HG03442 (cell line): ENCODE measurements around the gene GALNT16.

Experiments used
- ATAC-seq: cut with Tn5 transposase; IDR thresholded peaks from one replicate; pipeline ENCODE4 v1.9.1; 2021; ENCODE audit warnings: mild to moderate bottlenecking, moderate library complexity; ENCODE audit not compliant: unreplicated experiment

GALNT16 gene

DNA sequence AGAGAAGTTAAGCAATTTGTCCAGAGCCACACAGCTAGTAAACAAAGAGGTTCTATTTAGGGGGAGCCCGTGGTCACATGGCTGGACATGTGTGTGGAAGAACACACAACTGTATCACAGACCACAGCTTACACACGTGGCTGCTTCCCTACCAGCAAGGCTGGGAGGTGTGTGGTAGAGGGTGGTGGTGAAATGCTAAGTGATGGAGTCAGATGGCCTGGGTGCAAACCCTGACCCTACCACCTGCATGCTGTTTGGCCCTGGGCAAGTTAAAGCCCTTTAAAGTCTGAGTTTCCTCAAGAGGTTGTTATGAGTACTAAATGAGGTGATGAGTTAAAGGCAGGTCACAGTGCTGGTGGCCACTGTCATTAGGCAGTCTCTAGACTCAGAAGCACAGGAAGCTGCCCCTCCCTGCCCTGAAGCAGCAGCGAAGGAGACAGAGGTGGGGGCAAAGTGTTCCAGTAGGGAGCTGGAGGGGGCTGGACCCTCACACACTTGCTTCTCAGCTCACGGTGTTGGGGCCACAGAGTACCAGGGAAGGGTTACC lies 73.9 kb downstream of the GALNT16 start:
- ATAC-seq: no peak

- ATAC-seq: no peak
These were observed 74.6 kb downstream of the GALNT16 start for GRCh38 chr14:69334576-69334975.

GRCh38 chr14:69335371-69335771 lies 75.4 kb downstream of the GALNT16 start:
- no peak for ATAC-seq

GRCh38 chr14:69337984-69338383 lies 78.0 kb downstream of the GALNT16 start:
- ATAC-seq: no peak

DNA sequence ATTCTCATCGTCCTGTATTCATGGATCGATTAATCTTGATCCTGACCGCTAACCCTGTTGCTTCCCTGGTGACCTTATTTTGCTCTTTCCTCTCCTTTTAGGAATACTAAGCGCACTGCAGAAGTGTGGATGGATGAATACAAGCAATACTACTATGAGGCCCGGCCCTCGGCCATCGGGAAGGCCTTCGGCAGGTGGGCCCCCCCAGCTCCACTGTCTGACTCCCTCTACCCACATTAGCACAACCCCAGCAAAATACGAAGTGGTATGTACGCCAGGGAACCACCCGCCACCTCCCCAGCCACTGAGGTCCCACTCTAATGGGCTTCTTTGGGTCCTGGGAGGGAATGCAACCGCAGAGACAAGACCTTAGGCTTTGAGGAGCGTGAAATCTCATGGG lies 79.5 kb downstream of the GALNT16 start:
- no peak for ATAC-seq

DNA sequence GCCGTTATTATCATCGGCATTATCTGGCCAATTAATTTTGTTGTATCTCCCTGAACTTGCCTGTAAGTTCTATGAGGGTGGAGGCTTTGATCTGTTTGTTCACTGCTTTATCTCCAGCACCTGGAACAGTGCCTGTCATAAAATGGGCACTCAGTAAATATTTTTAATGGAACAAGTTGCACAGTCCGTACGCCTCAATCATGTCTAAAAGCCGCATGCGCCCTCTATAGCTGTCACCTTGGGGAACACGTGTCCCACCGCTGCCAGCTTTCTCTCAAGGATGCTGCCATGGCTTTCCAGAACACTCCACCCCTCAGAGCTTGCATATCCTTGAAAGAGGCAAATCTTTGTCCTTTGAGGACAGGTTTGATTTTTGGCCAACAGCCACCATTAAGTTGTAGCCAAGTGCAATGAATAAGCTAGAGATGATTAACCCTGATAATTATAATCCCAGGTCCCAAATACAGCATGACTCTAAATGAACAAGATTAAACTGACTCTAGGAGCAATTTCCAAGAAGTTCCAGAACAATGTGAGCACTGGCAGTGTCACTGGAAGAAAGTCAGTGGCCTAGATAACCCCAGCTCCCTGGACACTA lies 83.1 kb downstream of the GALNT16 start:
- no peak for ATAC-seq

DNA sequence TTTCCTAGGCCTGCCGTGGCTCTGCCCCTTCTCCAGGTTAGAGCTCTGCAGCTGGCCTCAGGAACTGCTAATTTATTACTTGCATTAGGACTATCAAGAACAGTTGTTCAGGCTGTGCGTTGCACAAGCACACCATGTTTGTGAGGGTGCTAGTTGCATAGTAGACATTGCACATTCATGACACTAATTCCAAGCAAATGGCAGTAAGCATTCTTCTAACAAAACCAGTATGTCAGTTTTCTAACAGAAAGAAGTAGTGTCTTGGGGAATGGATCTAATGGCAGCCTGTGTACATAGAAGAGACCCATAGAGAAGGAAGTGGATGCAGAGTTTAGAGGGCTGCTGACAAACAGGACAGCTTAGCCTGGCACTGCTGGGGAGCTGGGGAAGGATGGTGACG lies 84.2 kb downstream of the GALNT16 start:
- ATAC-seq: no peak

DNA sequence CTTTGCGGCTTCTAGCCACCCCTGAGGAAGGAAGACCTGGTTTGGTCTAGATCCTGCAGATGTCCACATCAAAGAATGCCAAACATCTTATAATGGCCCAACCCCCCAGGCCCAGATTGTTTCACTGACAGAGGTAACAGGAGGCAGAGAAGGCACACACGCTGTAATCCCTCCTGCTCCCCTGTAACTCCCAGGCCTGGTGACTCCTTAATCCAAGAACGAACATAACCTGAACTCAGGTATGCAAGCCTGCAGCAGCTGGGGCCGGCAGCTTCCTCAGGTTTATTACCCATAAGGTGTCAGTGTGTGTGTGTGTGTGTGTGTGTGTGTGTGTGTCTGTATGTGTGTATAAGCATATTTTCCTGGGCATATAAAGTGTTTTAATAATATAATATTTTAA lies 85.4 kb downstream of the GALNT16 start:
- no peak for ATAC-seq

- no peak for ATAC-seq
These were observed 86.8 kb downstream of the GALNT16 start for GRCh38 chr14:69346710-69347109.

GRCh38 chr14:69349091-69349777 lies 89.3 kb downstream of the GALNT16 start:
- no peak for ATAC-seq

- no peak for ATAC-seq
These were observed 90.9 kb downstream of the GALNT16 start for GRCh38 chr14:69350892-69351291.

DNA sequence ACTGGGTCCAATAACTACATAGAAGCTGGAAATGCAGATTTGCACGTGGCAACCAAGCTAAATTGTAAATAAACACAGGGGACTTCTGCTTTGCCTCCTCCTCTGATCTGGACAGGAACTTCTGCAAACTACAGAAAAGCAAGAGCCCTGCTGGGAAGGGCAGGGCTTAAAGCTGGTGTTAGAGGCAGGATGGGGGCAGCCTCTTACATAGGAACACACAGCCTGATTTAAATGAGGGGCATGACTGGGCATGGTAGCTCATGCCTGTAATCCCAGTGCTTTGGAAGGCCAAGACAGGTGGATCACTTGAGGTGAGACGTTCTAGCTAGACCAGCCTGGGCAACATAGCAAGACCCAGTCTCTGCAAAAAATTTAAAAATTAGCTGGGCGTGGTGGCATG lies 91.4 kb downstream of the GALNT16 start:
- no peak for ATAC-seq

DNA sequence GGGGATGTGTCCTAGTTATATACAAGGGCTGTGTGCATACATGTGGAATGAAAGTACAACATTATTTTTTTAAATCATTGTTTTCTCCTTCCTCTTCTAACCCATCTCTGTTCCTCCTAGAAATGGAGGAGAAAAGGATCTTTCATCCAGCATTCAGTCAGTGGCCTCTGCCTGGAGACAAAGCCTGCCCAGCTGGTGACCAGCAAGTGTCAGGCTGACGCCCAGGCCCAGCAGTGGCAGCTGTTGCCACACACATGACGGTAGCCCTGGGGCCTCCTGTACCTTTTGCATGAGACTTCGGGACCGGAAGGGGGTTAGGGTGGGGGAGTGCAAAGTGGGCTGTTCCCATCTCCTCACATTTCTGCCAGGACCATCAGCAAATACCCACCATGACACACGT lies 92.0 kb downstream of the GALNT16 start:
- ATAC-seq: no peak

GRCh38 chr14:69353168-69353567 lies 93.2 kb downstream of the GALNT16 start:
- no peak for ATAC-seq

DNA sequence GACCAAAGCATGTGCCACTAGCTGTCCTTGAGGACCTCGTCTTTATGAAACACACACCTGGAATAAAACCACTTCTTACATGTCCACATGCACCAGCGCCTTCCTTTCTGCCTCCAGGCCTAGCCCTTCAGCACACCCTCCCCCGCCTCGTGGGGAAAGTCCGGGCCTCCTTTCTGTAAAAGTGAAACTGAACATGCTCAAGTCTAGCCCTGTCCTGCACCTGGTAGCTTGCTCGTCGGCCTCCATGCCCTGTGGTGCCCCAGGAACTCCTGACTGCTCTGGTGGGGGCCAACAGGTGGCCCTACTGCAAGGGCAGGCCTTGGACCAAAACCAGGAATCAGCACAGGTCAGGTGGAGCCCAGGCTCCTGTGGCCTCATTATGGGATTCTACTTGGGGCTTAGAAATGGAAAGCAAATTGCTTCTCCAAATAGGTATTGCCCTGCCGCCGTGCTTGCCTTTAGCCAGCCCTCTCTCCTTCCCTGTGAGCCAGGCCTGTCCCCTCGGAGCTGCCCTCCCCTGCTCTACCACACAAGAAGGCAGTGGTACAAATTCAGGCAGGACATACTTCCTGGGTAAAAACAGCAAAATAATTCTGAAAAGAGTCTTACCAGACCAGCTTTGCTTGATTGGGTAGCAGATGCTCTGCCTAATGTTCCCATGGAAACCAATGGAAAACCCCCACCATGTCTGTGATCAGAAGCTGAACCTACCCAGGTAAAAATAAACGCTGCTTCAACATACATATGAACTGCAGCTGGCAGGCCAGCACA lies 94.6 kb downstream of the GALNT16 start:
- peak; percentile 84 for ATAC-seq

DNA sequence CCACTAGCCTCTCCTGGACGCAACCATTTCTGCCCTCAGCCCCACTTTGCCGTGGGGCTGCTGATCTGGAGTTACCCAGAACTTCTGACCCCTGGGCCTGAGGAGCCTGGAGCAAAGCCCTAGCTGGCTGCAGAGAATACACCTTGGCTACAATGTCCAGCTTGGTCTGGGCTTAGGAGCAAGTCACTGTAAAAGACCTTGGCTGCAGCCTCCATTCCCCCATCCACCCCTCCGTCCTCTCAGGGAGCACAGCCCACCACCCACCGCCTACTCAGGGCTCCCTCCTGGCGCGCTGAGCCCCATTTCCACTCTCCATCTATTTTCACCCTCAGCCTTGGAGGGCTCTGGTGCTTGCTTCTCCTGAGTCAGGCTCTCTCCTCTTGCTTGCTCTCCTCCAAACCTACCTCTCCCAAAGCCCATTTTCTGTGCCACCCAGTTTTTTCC lies 95.2 kb downstream of the GALNT16 start:
- no peak for ATAC-seq

GRCh38 chr14:69355607-69356281 lies 95.8 kb downstream of the GALNT16 start:
- no peak for ATAC-seq

DNA sequence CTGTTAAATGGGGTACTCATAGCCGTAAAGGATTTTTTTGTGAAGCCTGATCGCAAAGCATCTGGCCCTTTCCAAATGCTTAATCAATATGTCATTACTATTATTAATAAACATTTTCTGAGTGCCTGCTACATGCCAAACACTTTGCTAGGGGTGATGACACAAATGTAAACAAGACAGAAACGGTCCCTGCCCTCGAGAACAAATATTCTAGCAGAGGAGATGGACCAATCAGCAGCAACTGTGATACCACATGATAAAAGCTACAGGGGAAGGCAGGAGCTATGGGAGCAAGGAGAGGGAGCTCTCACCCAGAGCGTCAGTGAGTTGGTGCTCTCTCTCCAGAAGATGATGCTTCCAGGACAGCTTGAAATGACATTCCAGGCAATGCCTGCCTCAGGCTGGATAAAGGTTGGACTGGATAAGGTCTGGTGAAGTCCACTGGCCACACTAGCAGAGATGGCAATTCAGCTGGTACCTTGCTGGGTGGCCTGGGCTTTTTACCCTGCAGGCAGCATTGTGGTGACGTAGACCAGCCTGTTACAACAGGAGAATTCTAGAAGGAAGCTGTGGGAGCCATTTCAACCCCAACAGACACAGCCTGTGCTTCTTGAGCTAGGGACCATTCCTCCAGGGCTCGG lies 97.1 kb downstream of the GALNT16 start:
- ATAC-seq: no peak

GRCh38 chr14:69357544-69358200 lies 97.7 kb downstream of the GALNT16 start:
- no peak for ATAC-seq
